Skeletal muscle tissue (tissue), 2 donors: Measurements from ENCODE around the gene ASPN. TPM values are rescaled to one million over a fixed set of nuclear protein-coding genes. Genes with fewer than 3 reads are reported as not detected.

Source experiments
- small RNA-seq: library from RNA; depleted of rRNA; stranded (forward); fragments of <200 nt; gene quantifications from one replicate; pipeline ENCODE3, GENCODE V24; 2014
- total RNA-seq: library from RNA; depleted of rRNA; stranded (reverse); fragments of >200 nt; gene quantifications from one replicate; pipeline ENCODE4 v1.2.3, GENCODE V29; 2014

Gene ASPN
- total RNA-seq, 1 donor from 2014 or later = 213 TPM

Small RNAs within 50 kb of the gene (small RNA-seq; reads per million reads assigned to genes)
- gene MIR4670 = not detected

Other genes starting within 250 kb of the ASPN start
- gene IARS1, start 188.8 kb downstream of the ASPN start, total RNA-seq = 125 TPM
- 15.7 TPM for gene NOL8, start 157.2 kb downstream of the ASPN start, total RNA-seq
- 15.7 TPM for gene CENPP, start 156.6 kb downstream of the ASPN start, total RNA-seq
- gene OGN, start 77.9 kb downstream of the ASPN start, total RNA-seq = 153 TPM
- gene OMD, start 58.0 kb downstream of the ASPN start, total RNA-seq = 4.7 TPM
- 28.7 TPM for gene ECM2, start 53.5 kb upstream of the ASPN start, total RNA-seq
- gene IPPK, start 187.6 kb upstream of the ASPN start, total RNA-seq = 6.3 TPM